ENCODE data around the gene SLC10A2. TPM values are rescaled to one million over a fixed set of nuclear protein-coding genes. Genes with fewer than 3 reads are reported as not detected.

SLC10A2 gene
- polyA plus RNA-seq, 3 donors = not detected

GRCh38 chr13:103040006-103040405 is 26.2 kb downstream of the SLC10A2 start:
- no peaks in the 10 kb centered on the region for H3K79me2 ChIP-seq (ENCODE audit: insufficient read depth, low read length)
- no peak overlapping the region for H3K27ac ChIP-seq (ENCODE audit: low read depth in 1 of 2, low read length in 2 of 2)
- intact Hi-C loops (cut with micrococcal nuclease) = no loop called here
- no peaks in the 10 kb centered on the region for H4K20me1 ChIP-seq (ENCODE audit: insufficient read depth, low read length)
- Mint-ChIP-seq H3K27ac (no peak overlapping the region), H3K4me1 (no peaks in the 10 kb centered on the region), H3K9me3 (peaks cover 0 to 4% (median 2%) of the 10 kb centered on the region in 7 donors), H3K27me3 (ENCODE audit: low read depth in 3 of 3) (no peaks in the 10 kb centered on the region), H3K4me3 (no peak overlapping the region), H3K36me3 (no peaks in the 10 kb centered on the region)
- DNase-seq = no peak
- no peak overlapping the region for H3K9ac ChIP-seq (ENCODE audit: insufficient read depth, low read length, poor library complexity, severe bottlenecking)
- no peak overlapping the region for H2AFZ ChIP-seq (ENCODE audit: insufficient read depth, low read depth, low read length, poor library complexity, severe bottlenecking)
- no peaks in the 10 kb centered on the region for H3K4me1 ChIP-seq (ENCODE audit: control insufficient read depth in 1 of 2, insufficient read depth in 2 of 2, low read length in 2 of 2)
- H3K4me3 ChIP-seq (replicated peaks in 1 of 3; ENCODE audit: low read depth in 2 of 3, low read length in 3 of 3) = no peak overlapping the region
- no CpG with 5 or more reads among the region's 1 CpG for WGBS (ENCODE audit: insufficient coverage)
- no peaks in the 10 kb centered on the region for H3K9me3 ChIP-seq (replicated peaks in 1 of 2; ENCODE audit: control insufficient read depth in 1 of 2, insufficient read depth in 1 of 2, low read length in 2 of 2)
- no peak overlapping the region for H3K4me2 ChIP-seq (replicated peaks; ENCODE audit: extremely low read depth, low read length, poor library complexity, severe bottlenecking)
- TF ChIP-seq, protein P1, sequence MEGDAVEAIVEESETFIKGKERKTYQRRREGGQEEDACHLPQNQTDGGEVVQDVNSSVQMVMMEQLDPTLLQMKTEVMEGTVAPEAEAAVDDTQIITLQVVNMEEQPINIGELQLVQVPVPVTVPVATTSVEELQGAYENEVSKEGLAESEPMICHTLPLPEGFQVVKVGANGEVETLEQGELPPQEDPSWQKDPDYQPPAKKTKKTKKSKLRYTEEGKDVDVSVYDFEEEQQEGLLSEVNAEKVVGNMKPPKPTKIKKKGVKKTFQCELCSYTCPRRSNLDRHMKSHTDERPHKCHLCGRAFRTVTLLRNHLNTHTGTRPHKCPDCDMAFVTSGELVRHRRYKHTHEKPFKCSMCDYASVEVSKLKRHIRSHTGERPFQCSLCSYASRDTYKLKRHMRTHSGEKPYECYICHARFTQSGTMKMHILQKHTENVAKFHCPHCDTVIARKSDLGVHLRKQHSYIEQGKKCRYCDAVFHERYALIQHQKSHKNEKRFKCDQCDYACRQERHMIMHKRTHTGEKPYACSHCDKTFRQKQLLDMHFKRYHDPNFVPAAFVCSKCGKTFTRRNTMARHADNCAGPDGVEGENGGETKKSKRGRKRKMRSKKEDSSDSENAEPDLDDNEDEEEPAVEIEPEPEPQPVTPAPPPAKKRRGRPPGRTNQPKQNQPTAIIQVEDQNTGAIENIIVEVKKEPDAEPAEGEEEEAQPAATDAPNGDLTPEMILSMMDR (IDR thresholded peaks at IDR 0.05) = no peak
- no peaks in the 10 kb centered on the region for H3K27me3 ChIP-seq (ENCODE audit: control insufficient read depth in 2 of 2, insufficient read depth in 2 of 2, low read length in 2 of 2)
- no peaks in the 10 kb centered on the region for H3K36me3 ChIP-seq (replicated peaks in 1 of 2; ENCODE audit: control insufficient read depth in 1 of 2, insufficient read depth in 2 of 2, low read length in 2 of 2)

DNA sequence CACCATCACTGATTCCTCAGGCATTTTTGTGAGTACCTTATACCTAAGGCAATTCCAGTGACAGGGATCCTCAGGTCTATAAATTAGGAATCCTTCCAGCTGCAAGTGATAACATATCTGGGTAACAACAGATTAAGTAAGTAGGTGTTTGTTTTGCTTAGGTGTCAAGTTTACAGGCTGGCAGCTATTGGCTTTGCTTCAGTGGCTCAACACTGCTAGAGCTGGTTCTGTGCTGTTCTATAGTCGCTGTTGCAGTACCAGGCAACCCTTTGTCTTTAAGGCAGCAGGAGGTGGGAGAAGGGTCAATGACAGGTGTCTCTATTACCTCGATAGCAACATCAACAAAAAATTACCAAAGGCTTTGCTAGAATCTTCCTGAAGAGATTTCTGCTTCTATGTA is 27.0 kb downstream of the SLC10A2 start:
- intact Hi-C loops (cut with micrococcal nuclease) = no loop called here
- TF ChIP-seq, protein P1 (IDR thresholded peaks at IDR 0.05) = no peak
- Mint-ChIP-seq H3K9me3 (peaks cover 0 to 4% (median 2%) of the 10 kb centered on the region in 7 donors), H3K27ac (no peak overlapping the region), H3K4me3 (no peak overlapping the region), H3K4me1 (no peaks in the 10 kb centered on the region), H3K27me3 (ENCODE audit: low read depth in 3 of 3) (no peaks in the 10 kb centered on the region), H3K36me3 (no peaks in the 10 kb centered on the region)
- no peaks in the 10 kb centered on the region for H3K9me3 ChIP-seq (replicated peaks in 1 of 2; ENCODE audit: control insufficient read depth in 1 of 2, insufficient read depth in 1 of 2, low read length in 2 of 2)
- H3K27ac ChIP-seq (ENCODE audit: low read depth in 1 of 2, low read length in 2 of 2) = no peak overlapping the region
- H2AFZ ChIP-seq (ENCODE audit: insufficient read depth, low read depth, low read length, poor library complexity, severe bottlenecking) = no peak overlapping the region
- no peaks in the 10 kb centered on the region for H3K27me3 ChIP-seq (ENCODE audit: control insufficient read depth in 2 of 2, insufficient read depth in 2 of 2, low read length in 2 of 2)
- H3K36me3 ChIP-seq (replicated peaks in 1 of 2; ENCODE audit: control insufficient read depth in 1 of 2, insufficient read depth in 2 of 2, low read length in 2 of 2) = no peaks in the 10 kb centered on the region
- H3K4me1 ChIP-seq (ENCODE audit: control insufficient read depth in 1 of 2, insufficient read depth in 2 of 2, low read length in 2 of 2) = no peaks in the 10 kb centered on the region
- WGBS (ENCODE audit: insufficient coverage) = no CpG with 5 or more reads among the region's 2 CpGs
- no peaks in the 10 kb centered on the region for H4K20me1 ChIP-seq (ENCODE audit: insufficient read depth, low read length)
- no peak overlapping the region for H3K9ac ChIP-seq (ENCODE audit: insufficient read depth, low read length, poor library complexity, severe bottlenecking)
- no peak for DNase-seq
- no peaks in the 10 kb centered on the region for H3K79me2 ChIP-seq (ENCODE audit: insufficient read depth, low read length)
- no peak overlapping the region for H3K4me2 ChIP-seq (replicated peaks; ENCODE audit: extremely low read depth, low read length, poor library complexity, severe bottlenecking)
- no peak overlapping the region for H3K4me3 ChIP-seq (replicated peaks in 1 of 3; ENCODE audit: low read depth in 2 of 3, low read length in 3 of 3)

Data from CD14-positive monocyte (primary cell).